ENCODE data around the gene STUM. TPM values are rescaled to one million over a fixed set of nuclear protein-coding genes. Genes with fewer than 3 reads are reported as not detected.

The STUM gene
- total RNA-seq, 1 donor from 2014 or later = 0.08 TPM

GRCh38 chr1:226520640-226521355 is 27.8 kb upstream of the STUM start:
- H3K4me1 Mint-ChIP-seq (ENCODE audit: unreplicated experiment) = no peaks in the 10 kb centered on the region
- no peak for TF ChIP-seq CTCF (IDR thresholded peaks at IDR 0.05; ENCODE audit: unreplicated experiment)
- no peak overlapping the region for H3K27ac Mint-ChIP-seq (ENCODE audit: unreplicated experiment)
- H3K4me3 Mint-ChIP-seq (ENCODE audit: unreplicated experiment) = no peak overlapping the region
- H3K27me3 Mint-ChIP-seq (ENCODE audit: unreplicated experiment) = peaks cover 3% of the 10 kb centered on the region
- no peaks in the 10 kb centered on the region for H3K9me3 Mint-ChIP-seq (ENCODE audit: unreplicated experiment)
- DNase-seq (ENCODE audit: low spot score) = no peak
- H3K36me3 Mint-ChIP-seq (ENCODE audit: low read depth, unreplicated experiment) = no peaks in the 10 kb centered on the region

DNA sequence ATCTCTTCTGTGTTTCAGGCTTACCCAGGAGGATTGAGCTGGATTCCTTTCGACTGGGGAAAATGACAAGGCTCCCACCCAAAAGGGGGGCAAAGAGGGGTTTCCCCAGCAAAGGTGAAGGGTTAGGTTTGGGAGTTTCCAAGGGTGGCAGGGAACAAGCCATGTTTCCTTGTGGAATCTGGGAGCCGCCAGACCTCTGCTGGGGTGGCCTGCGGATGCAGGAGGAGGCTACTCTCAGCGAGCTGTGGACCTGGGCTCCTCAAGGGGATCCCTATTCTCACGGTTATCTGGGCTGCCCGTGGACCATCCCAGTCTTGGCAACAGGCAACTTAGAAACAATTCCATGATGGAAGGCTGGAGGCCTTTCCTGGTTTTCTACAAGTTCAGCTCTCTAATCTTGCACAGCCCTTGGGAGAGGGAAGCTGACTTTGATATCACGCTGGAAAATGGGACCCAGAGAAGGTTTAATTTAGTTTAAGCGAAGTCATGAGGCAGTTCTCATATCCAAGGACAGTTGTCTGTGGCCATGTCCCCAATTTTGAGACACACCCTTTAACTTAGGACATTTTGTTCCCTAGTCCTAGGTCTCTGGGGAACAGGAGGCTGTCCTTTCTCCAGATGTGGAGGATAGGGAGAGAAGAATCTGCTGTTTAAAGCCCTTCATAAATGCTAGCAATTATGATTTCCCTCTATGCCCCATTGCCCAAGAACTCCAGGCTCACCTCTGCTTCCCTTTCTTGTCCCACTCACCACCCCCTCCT is 24.7 kb upstream of the STUM start:
- peaks cover 1% of the 10 kb centered on the region for H3K27me3 Mint-ChIP-seq (ENCODE audit: unreplicated experiment)
- H3K36me3 Mint-ChIP-seq (ENCODE audit: low read depth, unreplicated experiment) = no peaks in the 10 kb centered on the region
- H3K9me3 Mint-ChIP-seq (ENCODE audit: unreplicated experiment) = no peaks in the 10 kb centered on the region
- peaks cover 4% of the 10 kb centered on the region for H3K4me1 Mint-ChIP-seq (ENCODE audit: unreplicated experiment)
- no peak overlapping the region for H3K4me3 Mint-ChIP-seq (ENCODE audit: unreplicated experiment)
- DNase-seq (ENCODE audit: low spot score) = no peak
- H3K27ac Mint-ChIP-seq (ENCODE audit: unreplicated experiment) = no peak overlapping the region
- no peak for TF ChIP-seq CTCF (IDR thresholded peaks at IDR 0.05; ENCODE audit: unreplicated experiment)

DNA sequence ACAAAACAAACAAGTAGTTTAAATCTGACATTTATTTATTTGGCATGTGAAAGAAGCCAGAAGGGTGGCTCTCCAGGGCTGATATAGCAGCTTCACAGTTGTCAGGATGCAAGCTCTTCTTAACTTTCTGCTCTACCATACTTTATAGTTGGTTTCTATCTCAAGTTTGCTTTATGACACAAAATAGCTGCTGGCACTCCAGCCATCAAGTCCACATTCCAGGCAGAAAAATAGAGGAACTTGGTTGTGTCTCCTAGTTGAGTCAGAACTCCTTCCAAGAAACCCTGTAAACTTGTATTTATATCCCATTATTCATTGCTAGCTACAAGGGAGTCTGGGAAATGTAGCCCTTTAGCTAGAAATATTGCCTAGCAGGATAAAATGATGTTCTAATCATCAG is 24.0 kb upstream of the STUM start:
- H3K9me3 Mint-ChIP-seq (ENCODE audit: unreplicated experiment) = no peaks in the 10 kb centered on the region
- H3K4me1 Mint-ChIP-seq (ENCODE audit: unreplicated experiment) = peaks cover 4% of the 10 kb centered on the region
- DNase-seq (ENCODE audit: low spot score) = no peak
- no peak for TF ChIP-seq CTCF (IDR thresholded peaks at IDR 0.05; ENCODE audit: unreplicated experiment)
- H3K4me3 Mint-ChIP-seq (ENCODE audit: unreplicated experiment) = no peak overlapping the region
- no peak overlapping the region for H3K27ac Mint-ChIP-seq (ENCODE audit: unreplicated experiment)
- peaks cover 1% of the 10 kb centered on the region for H3K27me3 Mint-ChIP-seq (ENCODE audit: unreplicated experiment)
- no peaks in the 10 kb centered on the region for H3K36me3 Mint-ChIP-seq (ENCODE audit: low read depth, unreplicated experiment)

DNA sequence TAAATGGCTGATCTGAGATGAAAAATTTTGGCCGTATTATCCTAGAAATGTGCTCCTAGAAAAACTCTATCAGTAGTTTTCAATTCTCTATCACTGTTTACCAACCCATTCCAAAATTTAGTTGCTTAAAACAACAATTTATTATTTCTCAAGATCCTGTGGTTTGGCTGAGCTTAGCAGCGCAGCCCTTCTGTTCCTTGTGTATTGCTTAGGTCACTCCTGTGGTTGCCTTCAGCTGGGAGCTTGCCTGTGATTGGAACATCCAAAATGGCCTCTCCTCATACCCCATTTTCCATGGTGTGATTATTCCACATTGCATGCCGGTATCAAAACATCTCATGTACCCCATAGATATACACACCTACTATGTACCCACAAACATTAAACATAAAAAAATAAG is 22.8 kb upstream of the STUM start:
- no peak for TF ChIP-seq CTCF (IDR thresholded peaks at IDR 0.05; ENCODE audit: unreplicated experiment)
- no peak overlapping the region for H3K27ac Mint-ChIP-seq (ENCODE audit: unreplicated experiment)
- H3K36me3 Mint-ChIP-seq (ENCODE audit: low read depth, unreplicated experiment) = no peaks in the 10 kb centered on the region
- no peaks in the 10 kb centered on the region for H3K9me3 Mint-ChIP-seq (ENCODE audit: unreplicated experiment)
- H3K27me3 Mint-ChIP-seq (ENCODE audit: unreplicated experiment) = peaks cover 1% of the 10 kb centered on the region
- DNase-seq (ENCODE audit: low spot score) = no peak
- peaks cover 4% of the 10 kb centered on the region for H3K4me1 Mint-ChIP-seq (ENCODE audit: unreplicated experiment)
- H3K4me3 Mint-ChIP-seq (ENCODE audit: unreplicated experiment) = no peak overlapping the region

Measured in endothelial cell (in vitro differentiated cells).